Liver (tissue), 9 donors: Measurements from ENCODE around the gene ZFAND3. TPM values are rescaled to one million over a fixed set of nuclear protein-coding genes. Genes with fewer than 3 reads are reported as not detected.

ENCODE experiments used
- DNase-seq: peaks from one replicate; pipeline ENCODE4 v3.0.0-alpha.2; 2017; ENCODE audit warnings: low spot score
- H3K27ac ChIP-seq, 2 donors: one replicate each; pipeline ENCODE4 v1.7.0; 2013; ENCODE audit warnings: inconsistent platforms in 2 of 2, low read length in 2 of 2, control low read depth in 1 of 2, low read depth in 1 of 2, mild to moderate bottlenecking in 1 of 2
- H3K27me3 ChIP-seq, 4 donors: one replicate each; pipeline versions ENCODE4 v1.6.1 to v1.7.0; 2013; ENCODE audit warnings: low read length in 3 of 4, inconsistent platforms in 1 of 4, mild to moderate bottlenecking in 1 of 4, moderate library complexity in 1 of 4; ENCODE audit not compliant: control insufficient read depth in 4 of 4, insufficient read depth in 4 of 4
- H3K36me3 ChIP-seq, 4 donors: one replicate each; pipeline versions ENCODE4 v1.6.1 to v1.7.0; 2013; ENCODE audit warnings: low read length in 3 of 4, mild to moderate bottlenecking in 3 of 4, low read depth in 1 of 4, moderate library complexity in 1 of 4; ENCODE audit not compliant: control insufficient read depth in 4 of 4, insufficient read depth in 3 of 4
- H3K4me1 ChIP-seq, 4 donors: one replicate each; pipeline versions ENCODE4 v1.6.1 to v1.7.0; 2013; ENCODE audit warnings: low read length in 3 of 4, mild to moderate bottlenecking in 3 of 4, moderate library complexity in 1 of 4; ENCODE audit not compliant: control insufficient read depth in 4 of 4, insufficient read depth in 4 of 4
- H3K4me3 ChIP-seq, 3 donors: one replicate each; pipeline versions ENCODE4 v1.6.1 to v1.7.0; 2013; ENCODE audit warnings: low read length in 3 of 3, control low read depth in 1 of 3, low read depth in 1 of 3, mild to moderate bottlenecking in 1 of 3
- H3K9ac ChIP-seq, 2 donors: one replicate each; pipeline ENCODE4 v1.7.0; 2013; ENCODE audit warnings: low read length in 2 of 2, mild to moderate bottlenecking in 2 of 2, moderate library complexity in 2 of 2, control low read depth in 1 of 2, low read depth in 1 of 2
- H3K9me3 ChIP-seq, 4 donors: one replicate each; pipeline versions ENCODE4 v1.6.1 to v1.7.0; 2013; ENCODE audit warnings: low read length in 3 of 4; ENCODE audit not compliant: control insufficient read depth in 4 of 4
- EGR1 ChIP-seq, 2 donors: IDR thresholded peaks; 2 replicates each; pipeline ENCODE4 v1.6.1; 2016 to 2018; ENCODE audit warnings: antibody characterized with exemption in 2 of 2, low read depth in 2 of 2
- FOXA1 ChIP-seq: IDR thresholded peaks from 2 replicates; pipeline ENCODE4 v1.6.1; 2016; ENCODE audit warnings: antibody characterized with exemption
- FOXA2 ChIP-seq: IDR thresholded peaks from 2 replicates; pipeline ENCODE4 v1.6.1; 2016; ENCODE audit warnings: antibody characterized with exemption
- GABPA ChIP-seq, 2 donors: IDR thresholded peaks in 1 of 2; conservative IDR thresholded peaks in 1 of 2; 2 replicates each; pipeline ENCODE4 v1.6.1; 2016; ENCODE audit warnings: antibody characterized with exemption in 2 of 2, mild to moderate bottlenecking in 1 of 2, moderate library complexity in 1 of 2
- HNF4A ChIP-seq, 2 donors: conservative IDR thresholded peaks; 2 replicates each; pipeline ENCODE4 v1.6.1; 2016; ENCODE audit warnings: antibody characterized with exemption in 2 of 2, mild to moderate bottlenecking in 2 of 2
- HNF4G ChIP-seq: IDR thresholded peaks from 2 replicates; pipeline ENCODE4 v1.6.1; 2016; ENCODE audit warnings: antibody characterized with exemption
- JUND ChIP-seq, 2 donors: IDR thresholded peaks; 2 replicates each; pipeline ENCODE4 v1.6.1; 2016; ENCODE audit warnings: antibody characterized with exemption in 2 of 2
- NR2F2 ChIP-seq: IDR thresholded peaks from 2 replicates; pipeline ENCODE4 v1.6.1; 2016; ENCODE audit warnings: antibody characterized with exemption
- RAD21 ChIP-seq, 2 donors: IDR thresholded peaks; 2 replicates each; pipeline ENCODE4 v1.6.1; 2016; ENCODE audit warnings: antibody characterized with exemption in 2 of 2, mild to moderate bottlenecking in 2 of 2
- RXRA ChIP-seq, 2 donors: IDR thresholded peaks; 2 replicates each; pipeline ENCODE4 v1.6.1; 2017 to 2018; ENCODE audit warnings: antibody characterized with exemption in 2 of 2, mild to moderate bottlenecking in 1 of 2
- SP1 ChIP-seq: IDR thresholded peaks from 2 replicates; pipeline ENCODE4 v1.6.1; 2018; ENCODE audit warnings: antibody characterized with exemption, mild to moderate bottlenecking
- TAF1 ChIP-seq: conservative IDR thresholded peaks from 2 replicates; pipeline ENCODE4 v1.6.1; 2016; ENCODE audit warnings: antibody characterized with exemption, mild to moderate bottlenecking
- YY1 ChIP-seq: IDR thresholded peaks from 2 replicates; pipeline ENCODE4 v1.6.1; 2016; ENCODE audit warnings: antibody characterized with exemption, mild to moderate bottlenecking
- WGBS: extraction: QIAGEN DNeasy Blood & Tissue Kit; methylation state at CpG from one replicate; pipeline ENCODE4 v1.1.7; 2013; 5-methylcytosine and 5-hydroxymethylcytosine counted together
- polyA plus RNA-seq, 2 donors: library from polyadenylated mRNA; stranded (reverse) in 1 of 2; unstranded in 1 of 2; fragments of 200-250 nt in 1 of 2; fragments of >200 nt in 1 of 2; fragmentation: Nextera tagmentation in 1 of 2; extraction: Ambion mirVana in 1 of 2; gene quantifications; one replicate each; pipeline versions ENCODE4 v1.2.1 to v1.2.3, GENCODE V29; 2013 to 2015
- total RNA-seq, 2 donors: library from RNA; depleted of rRNA; stranded (reverse); fragments of >200 nt; gene quantifications; one replicate each; pipeline ENCODE4 v1.2.3, GENCODE V29; 2014
- TF ChIP-seq, protein P1 (sequence below): fragments of 150-350 bp; IDR thresholded peaks from 2 replicates; pipeline ENCODE4 v1.5.1; 2017; ENCODE audit warnings: improper control_type of control experiment, low read depth, low read length; ENCODE audit not compliant: missing input control
- TF ChIP-seq, protein P2 (sequence below): IDR thresholded peaks from 2 replicates; pipeline ENCODE4 v1.6.1; 2016; ENCODE audit warnings: antibody characterized with exemption
- TF ChIP-seq, protein P3 (sequence below): IDR thresholded peaks from 2 replicates; pipeline ENCODE4 v1.6.1; 2016; ENCODE audit warnings: antibody characterized with exemption
- TF ChIP-seq, protein P4 (sequence below): IDR thresholded peaks from 2 replicates; pipeline ENCODE4 v1.6.1; 2016; ENCODE audit warnings: antibody characterized with exemption
- TF ChIP-seq, protein P5 (sequence below): IDR thresholded peaks from 2 replicates; pipeline ENCODE4 v1.6.1; 2016; ENCODE audit warnings: antibody characterized with exemption, mild to moderate bottlenecking
- donor health status: healthy.
- donor health status: healthy.
- donor health status: healthy.
- donor health status: healthy.
- donor health status: healthy.

Gene ZFAND3, protein sequence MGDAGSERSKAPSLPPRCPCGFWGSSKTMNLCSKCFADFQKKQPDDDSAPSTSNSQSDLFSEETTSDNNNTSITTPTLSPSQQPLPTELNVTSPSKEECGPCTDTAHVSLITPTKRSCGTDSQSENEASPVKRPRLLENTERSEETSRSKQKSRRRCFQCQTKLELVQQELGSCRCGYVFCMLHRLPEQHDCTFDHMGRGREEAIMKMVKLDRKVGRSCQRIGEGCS
- total RNA-seq (10 to 100 TPM; 17.8 to 28.4 TPM), polyA plus RNA-seq (10 to 100 TPM in 1 of 2 donors, 1 to 10 TPM in 1; 7.7 to 37.5 TPM)

DNA sequence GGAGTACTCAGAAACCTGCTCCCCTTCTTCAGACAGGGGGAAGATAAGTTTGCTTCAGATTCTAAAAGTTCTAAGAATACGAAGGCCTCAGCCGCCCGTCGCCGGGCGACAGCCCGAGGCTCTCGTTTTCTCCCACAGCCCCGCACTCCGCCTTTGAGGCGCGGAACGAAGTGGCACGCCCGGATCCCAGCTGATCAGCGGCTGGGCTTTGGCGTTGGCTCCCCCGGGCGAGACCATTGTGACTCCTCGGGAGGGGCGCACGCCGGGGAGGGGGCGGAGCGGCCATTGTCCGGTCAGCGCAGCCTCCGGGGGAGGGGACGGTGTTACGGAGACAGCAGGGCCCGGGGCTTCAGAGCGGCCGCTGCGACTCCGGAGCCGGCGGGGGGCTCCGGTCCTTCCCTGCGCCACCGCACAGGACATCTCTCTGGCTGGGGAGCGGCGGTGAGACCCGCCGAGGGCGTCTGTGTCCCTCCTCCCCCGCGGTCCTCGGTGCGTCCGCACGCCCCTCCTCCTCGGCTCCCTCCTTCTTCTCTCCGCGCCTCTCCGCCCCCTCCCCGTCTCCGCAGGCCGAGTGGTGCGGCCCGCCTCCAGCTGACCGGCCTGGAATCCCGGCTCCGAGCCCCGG is at the start of gene ZFAND3:
ZFAND3 (plus strand) TSS at position 551 of the 625 bp plus-strand sequence. CDS start 219 bp downstream, outside the sequence.
- Histone ChIP-seq H3K27me3 (no peaks in the 10 kb centered on the region), H3K4me3 (peak within 1 kb of the TSS; percentile 78 to 87 (median 80)), H3K36me3 (no peaks in the 10 kb centered on the region), H3K27ac (peak within 1 kb of the TSS; percentile 96 to 97), H3K9ac (peak within 1 kb of the TSS; percentile 95 to 96), H3K4me1 (peaks cover 22 to 54% (median 39%) of the 10 kb centered on the region in 4 donors), H3K9me3 (no peaks in the 10 kb centered on the region)
- peak; percentile 95 for DNase-seq
- TF ChIP-seq, protein P1, sequence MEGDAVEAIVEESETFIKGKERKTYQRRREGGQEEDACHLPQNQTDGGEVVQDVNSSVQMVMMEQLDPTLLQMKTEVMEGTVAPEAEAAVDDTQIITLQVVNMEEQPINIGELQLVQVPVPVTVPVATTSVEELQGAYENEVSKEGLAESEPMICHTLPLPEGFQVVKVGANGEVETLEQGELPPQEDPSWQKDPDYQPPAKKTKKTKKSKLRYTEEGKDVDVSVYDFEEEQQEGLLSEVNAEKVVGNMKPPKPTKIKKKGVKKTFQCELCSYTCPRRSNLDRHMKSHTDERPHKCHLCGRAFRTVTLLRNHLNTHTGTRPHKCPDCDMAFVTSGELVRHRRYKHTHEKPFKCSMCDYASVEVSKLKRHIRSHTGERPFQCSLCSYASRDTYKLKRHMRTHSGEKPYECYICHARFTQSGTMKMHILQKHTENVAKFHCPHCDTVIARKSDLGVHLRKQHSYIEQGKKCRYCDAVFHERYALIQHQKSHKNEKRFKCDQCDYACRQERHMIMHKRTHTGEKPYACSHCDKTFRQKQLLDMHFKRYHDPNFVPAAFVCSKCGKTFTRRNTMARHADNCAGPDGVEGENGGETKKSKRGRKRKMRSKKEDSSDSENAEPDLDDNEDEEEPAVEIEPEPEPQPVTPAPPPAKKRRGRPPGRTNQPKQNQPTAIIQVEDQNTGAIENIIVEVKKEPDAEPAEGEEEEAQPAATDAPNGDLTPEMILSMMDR: no peak
- TF ChIP-seq HNF4G (no peak), EGR1 (IDR thresholded peaks at IDR 0.05; ENCODE audit: low read depth in 2 of 2) (peak; percentile 13 to 17), SP1 (peak; percentile 49), NR2F2 (no peak), TAF1 (peak; percentile 38), HNF4A (conservative IDR thresholded peaks at IDR 0.05) (peak in 1 of 2 donors; percentile 1), YY1 (peak; percentile 94), JUND (IDR thresholded peaks at IDR 0.05) (no peak), GABPA (IDR thresholded peaks at IDR 0.05 in 1 of 2, conservative IDR thresholded peaks at IDR 0.05 in 1 of 2) (no peak), RXRA (IDR thresholded peaks at IDR 0.05) (no peak), FOXA2 (no peak), RAD21 (IDR thresholded peaks at IDR 0.05) (peak; percentile 2 to 6), FOXA1 (no peak)
- TF ChIP-seq, protein P2, sequence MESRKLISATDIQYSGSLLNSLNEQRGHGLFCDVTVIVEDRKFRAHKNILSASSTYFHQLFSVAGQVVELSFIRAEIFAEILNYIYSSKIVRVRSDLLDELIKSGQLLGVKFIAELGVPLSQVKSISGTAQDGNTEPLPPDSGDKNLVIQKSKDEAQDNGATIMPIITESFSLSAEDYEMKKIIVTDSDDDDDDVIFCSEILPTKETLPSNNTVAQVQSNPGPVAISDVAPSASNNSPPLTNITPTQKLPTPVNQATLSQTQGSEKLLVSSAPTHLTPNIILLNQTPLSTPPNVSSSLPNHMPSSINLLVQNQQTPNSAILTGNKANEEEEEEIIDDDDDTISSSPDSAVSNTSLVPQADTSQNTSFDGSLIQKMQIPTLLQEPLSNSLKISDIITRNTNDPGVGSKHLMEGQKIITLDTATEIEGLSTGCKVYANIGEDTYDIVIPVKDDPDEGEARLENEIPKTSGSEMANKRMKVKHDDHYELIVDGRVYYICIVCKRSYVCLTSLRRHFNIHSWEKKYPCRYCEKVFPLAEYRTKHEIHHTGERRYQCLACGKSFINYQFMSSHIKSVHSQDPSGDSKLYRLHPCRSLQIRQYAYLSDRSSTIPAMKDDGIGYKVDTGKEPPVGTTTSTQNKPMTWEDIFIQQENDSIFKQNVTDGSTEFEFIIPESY: no peak
- TF ChIP-seq, protein P3, sequence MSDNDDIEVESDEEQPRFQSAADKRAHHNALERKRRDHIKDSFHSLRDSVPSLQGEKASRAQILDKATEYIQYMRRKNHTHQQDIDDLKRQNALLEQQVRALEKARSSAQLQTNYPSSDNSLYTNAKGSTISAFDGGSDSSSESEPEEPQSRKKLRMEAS: peak; percentile 69
- TF ChIP-seq, protein P4, sequence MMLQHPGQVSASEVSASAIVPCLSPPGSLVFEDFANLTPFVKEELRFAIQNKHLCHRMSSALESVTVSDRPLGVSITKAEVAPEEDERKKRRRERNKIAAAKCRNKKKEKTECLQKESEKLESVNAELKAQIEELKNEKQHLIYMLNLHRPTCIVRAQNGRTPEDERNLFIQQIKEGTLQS: no peak
- TF ChIP-seq, protein P5, sequence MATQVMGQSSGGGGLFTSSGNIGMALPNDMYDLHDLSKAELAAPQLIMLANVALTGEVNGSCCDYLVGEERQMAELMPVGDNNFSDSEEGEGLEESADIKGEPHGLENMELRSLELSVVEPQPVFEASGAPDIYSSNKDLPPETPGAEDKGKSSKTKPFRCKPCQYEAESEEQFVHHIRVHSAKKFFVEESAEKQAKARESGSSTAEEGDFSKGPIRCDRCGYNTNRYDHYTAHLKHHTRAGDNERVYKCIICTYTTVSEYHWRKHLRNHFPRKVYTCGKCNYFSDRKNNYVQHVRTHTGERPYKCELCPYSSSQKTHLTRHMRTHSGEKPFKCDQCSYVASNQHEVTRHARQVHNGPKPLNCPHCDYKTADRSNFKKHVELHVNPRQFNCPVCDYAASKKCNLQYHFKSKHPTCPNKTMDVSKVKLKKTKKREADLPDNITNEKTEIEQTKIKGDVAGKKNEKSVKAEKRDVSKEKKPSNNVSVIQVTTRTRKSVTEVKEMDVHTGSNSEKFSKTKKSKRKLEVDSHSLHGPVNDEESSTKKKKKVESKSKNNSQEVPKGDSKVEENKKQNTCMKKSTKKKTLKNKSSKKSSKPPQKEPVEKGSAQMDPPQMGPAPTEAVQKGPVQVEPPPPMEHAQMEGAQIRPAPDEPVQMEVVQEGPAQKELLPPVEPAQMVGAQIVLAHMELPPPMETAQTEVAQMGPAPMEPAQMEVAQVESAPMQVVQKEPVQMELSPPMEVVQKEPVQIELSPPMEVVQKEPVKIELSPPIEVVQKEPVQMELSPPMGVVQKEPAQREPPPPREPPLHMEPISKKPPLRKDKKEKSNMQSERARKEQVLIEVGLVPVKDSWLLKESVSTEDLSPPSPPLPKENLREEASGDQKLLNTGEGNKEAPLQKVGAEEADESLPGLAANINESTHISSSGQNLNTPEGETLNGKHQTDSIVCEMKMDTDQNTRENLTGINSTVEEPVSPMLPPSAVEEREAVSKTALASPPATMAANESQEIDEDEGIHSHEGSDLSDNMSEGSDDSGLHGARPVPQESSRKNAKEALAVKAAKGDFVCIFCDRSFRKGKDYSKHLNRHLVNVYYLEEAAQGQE: peak; percentile 48
- under 1% methylated on average over 64 of the region's 64 CpGs for WGBS
